WTC11 (cell line): ENCODE data around the gene FBXL2. TPM values are rescaled to one million over a fixed set of nuclear protein-coding genes. Genes with fewer than 3 reads are reported as not detected.
"Not testable (repeated sequence)": the region's sequence is repeated elsewhere in the genome, so short reads cannot be mapped to it uniquely, and the experiment has no call there.

Experiments used
- ATAC-seq: fragments of 200-7000 bp; cut with Tn5 transposase; 2 replicates; pipeline ENCODE4 v1.10.0; 2021; ENCODE audit warnings: mild to moderate bottlenecking, moderate library complexity
- CTCF ChIA-PET: fragments of 300-600 bp; sonication (Branson Sonifier 250); formaldehyde crosslinking; loops from one replicate; lab custom pipeline; 2021; ENCODE audit warnings: antibody characterized with exemption; lab: Charles Lee
- POLR2A ChIA-PET: fragments of 350-600 bp; sonication (Branson Sonifier 250); formaldehyde crosslinking; loops from one replicate; lab custom pipeline; 2021; ENCODE audit warnings: antibody characterized with exemption; lab: Charles Lee
- DNase-seq: peaks from one replicate; pipeline ENCODE4 v3.0.0; 2021; ENCODE audit warnings: low spot score
- H3K27ac Mint-ChIP-seq: 2 replicates; pipeline ENCODE4 v1.8.0; 2021; ENCODE audit warnings: mixed read lengths
- H3K27me3 Mint-ChIP-seq: 2 replicates; pipeline ENCODE4 v1.8.0; 2021; ENCODE audit warnings: low read depth, mild to moderate bottlenecking, moderate library complexity, mixed read lengths
- H3K36me3 Mint-ChIP-seq: 2 replicates; pipeline ENCODE4 v1.8.0; 2021; ENCODE audit warnings: mixed read lengths
- H3K4me1 Mint-ChIP-seq: 2 replicates; pipeline ENCODE4 v1.8.0; 2022; ENCODE audit warnings: mixed read lengths
- H3K4me3 Mint-ChIP-seq: 2 replicates; pipeline ENCODE4 v1.8.0; 2021; ENCODE audit warnings: mild to moderate bottlenecking, moderate library complexity, mixed read lengths
- H3K9me3 Mint-ChIP-seq: 2 replicates; pipeline ENCODE4 v1.8.0; 2021; ENCODE audit warnings: mixed read lengths
- EMX1 ChIP-seq: fragments of 250-450 bp; sonication (Bioruptor Pico); IDR thresholded peaks from 2 replicates; pipeline ENCODE4 v1.8.0; 2021; ENCODE audit warnings: mild to moderate bottlenecking
- HMGA2 ChIP-seq: fragments of 250-450 bp; sonication (Bioruptor Pico); IDR thresholded peaks from 2 replicates; pipeline ENCODE4 v1.4.0; 2021; ENCODE audit warnings: mild to moderate bottlenecking, moderate library complexity
- RORB ChIP-seq: fragments of 250-450 bp; sonication (Bioruptor Pico); IDR thresholded peaks from 2 replicates; pipeline ENCODE4 v1.9.0; 2021; ENCODE audit warnings: mild to moderate bottlenecking
- TEAD4 ChIP-seq: sonication (generic); formaldehyde crosslinking; IDR thresholded peaks from 2 replicates; pipeline ENCODE4 v1.8.0; 2022; ENCODE audit warnings: mild to moderate bottlenecking, missing genetic modification reagents
- total RNA-seq: library from RNA; stranded (reverse); gene quantifications from 3 replicates; pipeline ENCODE4 v1.2.3, GENCODE V29; 2021
- TF ChIP-seq, protein P1 (sequence below): fragments of 250-450 bp; sonication (Bioruptor Pico); IDR thresholded peaks from 2 replicates; pipeline ENCODE4 v1.8.0; 2021; ENCODE audit warnings: mild to moderate bottlenecking
- TF ChIP-seq, protein P2 (sequence below): fragments of 250-450 bp; sonication (Bioruptor Pico); IDR thresholded peaks from 2 replicates; pipeline ENCODE4 v1.9.0; 2021; ENCODE audit warnings: mild to moderate bottlenecking, borderline replicate concordance
- TF ChIP-seq, protein P3 (sequence below): sonication (generic); formaldehyde crosslinking; IDR thresholded peaks from 2 replicates; pipeline ENCODE4 v1.8.1; 2023; ENCODE audit warnings: mild to moderate bottlenecking, missing genetic modification reagents, moderate library complexity

Gene FBXL2
- total RNA-seq, 1 experiment from 2014 or later = 2.9 TPM

DNA sequence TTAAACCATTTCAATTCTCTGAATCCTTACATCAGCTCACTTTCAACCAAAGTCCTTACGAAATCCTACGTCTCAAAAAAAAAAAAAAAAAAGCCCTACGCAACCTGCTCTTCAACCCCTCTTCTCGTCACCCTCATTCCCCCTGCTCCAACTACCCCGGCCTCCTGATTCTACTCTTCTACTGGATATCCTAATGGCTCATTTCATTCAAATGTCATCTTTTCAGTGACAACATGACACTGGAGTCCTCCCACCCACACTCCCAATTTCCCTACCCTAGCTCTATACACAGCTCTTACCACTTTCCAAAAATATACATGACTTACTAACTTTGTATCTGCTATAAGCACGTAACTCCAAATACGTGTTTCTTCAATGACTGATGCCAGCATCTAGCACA, 151.5 kb downstream of the FBXL2 start:
- no peaks in the 10 kb centered on the region for H3K27me3 Mint-ChIP-seq
- no peak overlapping the region; the same call in 1 of the 2 replicates for H3K4me3 Mint-ChIP-seq
- DNase-seq (no peak), ATAC-seq (no peak)
- 0 out of 2 replicates have a peak overlapping the region, but pooled peaks have one; percentile 2 for H3K27ac Mint-ChIP-seq
- TF ChIP-seq, protein P1, sequence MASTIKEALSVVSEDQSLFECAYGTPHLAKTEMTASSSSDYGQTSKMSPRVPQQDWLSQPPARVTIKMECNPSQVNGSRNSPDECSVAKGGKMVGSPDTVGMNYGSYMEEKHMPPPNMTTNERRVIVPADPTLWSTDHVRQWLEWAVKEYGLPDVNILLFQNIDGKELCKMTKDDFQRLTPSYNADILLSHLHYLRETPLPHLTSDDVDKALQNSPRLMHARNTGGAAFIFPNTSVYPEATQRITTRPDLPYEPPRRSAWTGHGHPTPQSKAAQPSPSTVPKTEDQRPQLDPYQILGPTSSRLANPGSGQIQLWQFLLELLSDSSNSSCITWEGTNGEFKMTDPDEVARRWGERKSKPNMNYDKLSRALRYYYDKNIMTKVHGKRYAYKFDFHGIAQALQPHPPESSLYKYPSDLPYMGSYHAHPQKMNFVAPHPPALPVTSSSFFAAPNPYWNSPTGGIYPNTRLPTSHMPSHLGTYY (CRISPR knock-in tag) = no peak
- TF ChIP-seq EMX1 (CRISPR knock-in tag) (no peak), TEAD4 (CRISPR knock-in tag) (no peak)
- TF ChIP-seq, protein P2, sequence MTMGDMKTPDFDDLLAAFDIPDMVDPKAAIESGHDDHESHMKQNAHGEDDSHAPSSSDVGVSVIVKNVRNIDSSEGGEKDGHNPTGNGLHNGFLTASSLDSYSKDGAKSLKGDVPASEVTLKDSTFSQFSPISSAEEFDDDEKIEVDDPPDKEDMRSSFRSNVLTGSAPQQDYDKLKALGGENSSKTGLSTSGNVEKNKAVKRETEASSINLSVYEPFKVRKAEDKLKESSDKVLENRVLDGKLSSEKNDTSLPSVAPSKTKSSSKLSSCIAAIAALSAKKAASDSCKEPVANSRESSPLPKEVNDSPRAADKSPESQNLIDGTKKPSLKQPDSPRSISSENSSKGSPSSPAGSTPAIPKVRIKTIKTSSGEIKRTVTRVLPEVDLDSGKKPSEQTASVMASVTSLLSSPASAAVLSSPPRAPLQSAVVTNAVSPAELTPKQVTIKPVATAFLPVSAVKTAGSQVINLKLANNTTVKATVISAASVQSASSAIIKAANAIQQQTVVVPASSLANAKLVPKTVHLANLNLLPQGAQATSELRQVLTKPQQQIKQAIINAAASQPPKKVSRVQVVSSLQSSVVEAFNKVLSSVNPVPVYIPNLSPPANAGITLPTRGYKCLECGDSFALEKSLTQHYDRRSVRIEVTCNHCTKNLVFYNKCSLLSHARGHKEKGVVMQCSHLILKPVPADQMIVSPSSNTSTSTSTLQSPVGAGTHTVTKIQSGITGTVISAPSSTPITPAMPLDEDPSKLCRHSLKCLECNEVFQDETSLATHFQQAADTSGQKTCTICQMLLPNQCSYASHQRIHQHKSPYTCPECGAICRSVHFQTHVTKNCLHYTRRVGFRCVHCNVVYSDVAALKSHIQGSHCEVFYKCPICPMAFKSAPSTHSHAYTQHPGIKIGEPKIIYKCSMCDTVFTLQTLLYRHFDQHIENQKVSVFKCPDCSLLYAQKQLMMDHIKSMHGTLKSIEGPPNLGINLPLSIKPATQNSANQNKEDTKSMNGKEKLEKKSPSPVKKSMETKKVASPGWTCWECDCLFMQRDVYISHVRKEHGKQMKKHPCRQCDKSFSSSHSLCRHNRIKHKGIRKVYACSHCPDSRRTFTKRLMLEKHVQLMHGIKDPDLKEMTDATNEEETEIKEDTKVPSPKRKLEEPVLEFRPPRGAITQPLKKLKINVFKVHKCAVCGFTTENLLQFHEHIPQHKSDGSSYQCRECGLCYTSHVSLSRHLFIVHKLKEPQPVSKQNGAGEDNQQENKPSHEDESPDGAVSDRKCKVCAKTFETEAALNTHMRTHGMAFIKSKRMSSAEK (CRISPR knock-in tag) = no peak
- TF ChIP-seq, protein P3, sequence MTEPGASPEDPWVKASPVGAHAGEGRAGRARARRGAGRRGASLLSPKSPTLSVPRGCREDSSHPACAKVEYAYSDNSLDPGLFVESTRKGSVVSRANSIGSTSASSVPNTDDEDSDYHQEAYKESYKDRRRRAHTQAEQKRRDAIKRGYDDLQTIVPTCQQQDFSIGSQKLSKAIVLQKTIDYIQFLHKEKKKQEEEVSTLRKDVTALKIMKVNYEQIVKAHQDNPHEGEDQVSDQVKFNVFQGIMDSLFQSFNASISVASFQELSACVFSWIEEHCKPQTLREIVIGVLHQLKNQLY (CRISPR knock-in tag) = no peak
- POLR2A ChIA-PET = interaction anchor here (0.7 to 1.3 kb wide), 2 partner anchors 12 to 149 kb away, joined by 3 to 5 read pairs; no protein-coding TSS in a partner anchor
- H3K9me3 Mint-ChIP-seq = no peaks in the 10 kb centered on the region
- CTCF ChIA-PET = interaction anchor here (0.6 to 1.9 kb wide), 3 partner anchors 12 to 370 kb away, joined by 4 to 8 read pairs (median 5); partner anchors contain the start of gene PDCD6IP
- peaks cover 15% of the 10 kb centered on the region for H3K36me3 Mint-ChIP-seq
- H3K4me1 Mint-ChIP-seq = peaks cover 79% of the 10 kb centered on the region

DNA sequence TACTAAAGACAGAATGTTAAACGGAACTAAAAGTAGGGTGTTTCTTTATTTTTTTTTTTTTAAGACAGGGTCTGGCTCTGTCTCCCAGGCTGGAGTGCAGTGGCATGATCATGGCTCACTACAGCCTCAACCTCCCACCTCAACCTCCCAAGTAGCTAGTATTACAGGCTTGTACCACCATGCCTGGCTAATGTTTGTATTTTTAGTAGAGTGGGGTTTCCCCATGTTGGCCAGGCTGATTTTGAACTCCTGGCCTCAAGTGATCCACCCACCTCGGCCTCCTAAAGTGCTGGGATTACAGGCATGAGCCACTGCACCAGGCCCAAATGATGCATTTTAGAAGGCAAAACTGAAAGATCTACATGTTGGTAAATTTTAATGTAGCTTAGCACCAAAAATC, 152.1 kb downstream of the FBXL2 start:
- not testable (repeated sequence) for H3K27me3 Mint-ChIP-seq
- peaks cover 79% of the 10 kb centered on the region for H3K4me1 Mint-ChIP-seq
- POLR2A ChIA-PET = interaction anchor here (1.4 kb wide), 1 partner anchor 12 kb away, joined by 3 read pairs; no protein-coding TSS in a partner anchor

DNA sequence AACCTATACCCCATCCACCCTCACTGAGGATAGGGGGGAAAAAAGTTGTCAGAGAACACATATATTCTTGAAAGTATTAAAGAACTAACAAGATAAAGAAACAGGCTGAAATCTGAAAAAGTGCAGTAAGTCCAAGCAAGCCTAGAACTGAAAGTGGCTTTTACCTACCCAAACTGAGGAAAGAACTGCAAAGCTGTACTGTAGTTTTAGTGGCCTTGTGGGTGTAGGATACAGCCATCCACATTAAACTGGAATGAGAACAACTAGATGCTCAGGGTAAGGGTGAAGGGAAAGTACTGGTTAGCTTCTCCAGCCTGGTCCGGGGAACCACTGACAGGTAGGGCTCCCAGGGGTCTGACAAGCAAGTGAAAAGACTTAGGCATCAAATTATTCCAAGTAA, 152.8 kb downstream of the FBXL2 start:
- ATAC-seq (no peak), DNase-seq (no peak)
- ChIA-PET CTCF (interaction anchor here (0.9 kb wide), 1 partner anchor 9 kb away, joined by 3 read pairs; no protein-coding TSS in a partner anchor), POLR2A (interaction anchor here (1.4 kb wide), 1 partner anchor 11 kb away, joined by 3 read pairs; no protein-coding TSS in a partner anchor)
- no peaks in the 10 kb centered on the region for H3K9me3 Mint-ChIP-seq
- H3K4me3 Mint-ChIP-seq = no peak overlapping the region
- H3K27me3 Mint-ChIP-seq = no peaks in the 10 kb centered on the region
- peaks cover 3% of the 10 kb centered on the region for H3K36me3 Mint-ChIP-seq
- peaks cover 72% of the 10 kb centered on the region for H3K4me1 Mint-ChIP-seq
- H3K27ac Mint-ChIP-seq = no peak overlapping the region; the same call in 1 of the 2 replicates
- TF ChIP-seq, protein P2 (CRISPR knock-in tag) = no peak
- TF ChIP-seq RORB (no peak), HMGA2 (CRISPR knock-in tag) (no peak)

More for the DNA sequence above, 152.1 kb downstream of the FBXL2 start:
- H3K36me3 Mint-ChIP-seq, ATAC-seq, CTCF ChIA-PET, H3K4me3 Mint-ChIP-seq, H3K9me3 Mint-ChIP-seq, DNase-seq: not testable (repeated sequence)
- H3K27ac Mint-ChIP-seq = 0 out of 2 replicates have a peak overlapping the region, but pooled peaks have one; percentile 14
